Muscle layer of colon (tissue), 2 donors: Measurements from ENCODE around the gene MCUB.

ENCODE experiments used
- H3K27ac ChIP-seq: one replicate; pipeline ENCODE4 v1.7.0; 2013; ENCODE audit warnings: low read depth, mild to moderate bottlenecking, low read length, moderate library complexity
- H3K27me3 ChIP-seq, 2 donors: one replicate each; pipeline ENCODE4 v1.7.0; 2013; ENCODE audit warnings: low read length in 2 of 2, mild to moderate bottlenecking in 2 of 2; ENCODE audit not compliant: insufficient read depth in 2 of 2, control insufficient read depth in 1 of 2
- H3K36me3 ChIP-seq: one replicate; pipeline ENCODE4 v1.7.0; 2013; ENCODE audit warnings: mild to moderate bottlenecking, low read length; ENCODE audit not compliant: insufficient read depth
- H3K4me1 ChIP-seq: one replicate; pipeline ENCODE4 v1.7.0; 2013; ENCODE audit warnings: mild to moderate bottlenecking, low read length; ENCODE audit not compliant: insufficient read depth
- H3K4me3 ChIP-seq, 2 donors: one replicate each; pipeline ENCODE4 v1.7.0; 2013; ENCODE audit warnings: low read length in 2 of 2, low read depth in 1 of 2, mild to moderate bottlenecking in 1 of 2, moderate library complexity in 1 of 2
- H3K9ac ChIP-seq: one replicate; pipeline ENCODE4 v1.7.0; 2013; ENCODE audit warnings: low read length
- H3K9me3 ChIP-seq: one replicate; pipeline ENCODE4 v1.7.0; 2013; ENCODE audit warnings: mild to moderate bottlenecking, low read length
- donor health status: abdominal sarcoma.
- donor health status: Adenocarcinoma of cecum.

The MCUB gene

DNA sequence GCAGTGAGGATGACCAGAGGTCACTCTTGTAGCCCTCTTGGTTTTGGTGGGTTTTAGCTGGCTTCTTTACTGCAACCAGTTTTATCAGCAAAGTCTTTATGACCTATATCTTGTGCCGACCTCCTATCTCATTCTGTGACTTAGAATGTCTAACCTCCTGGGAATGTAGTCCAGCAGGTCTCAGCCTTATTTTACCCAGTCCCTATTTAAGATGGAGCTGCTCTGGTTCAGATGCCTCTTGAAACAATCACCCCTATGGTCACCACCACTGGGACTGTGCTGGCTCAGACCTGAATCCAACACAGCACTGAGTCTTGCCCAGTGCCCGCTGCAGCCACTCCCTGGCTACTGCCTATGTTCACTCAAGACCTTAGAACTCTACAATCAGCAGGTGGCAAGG is 49.4 kb downstream of the MCUB start:
- H3K27me3 ChIP-seq: no peaks in the 10 kb centered on the region
- no peak overlapping the region for H3K9ac ChIP-seq
- no peaks in the 10 kb centered on the region for H3K4me1 ChIP-seq
- no peaks in the 10 kb centered on the region for H3K9me3 ChIP-seq
- H3K4me3 ChIP-seq: no peak overlapping the region
- no peaks in the 10 kb centered on the region for H3K36me3 ChIP-seq
- no peak overlapping the region for H3K27ac ChIP-seq

DNA sequence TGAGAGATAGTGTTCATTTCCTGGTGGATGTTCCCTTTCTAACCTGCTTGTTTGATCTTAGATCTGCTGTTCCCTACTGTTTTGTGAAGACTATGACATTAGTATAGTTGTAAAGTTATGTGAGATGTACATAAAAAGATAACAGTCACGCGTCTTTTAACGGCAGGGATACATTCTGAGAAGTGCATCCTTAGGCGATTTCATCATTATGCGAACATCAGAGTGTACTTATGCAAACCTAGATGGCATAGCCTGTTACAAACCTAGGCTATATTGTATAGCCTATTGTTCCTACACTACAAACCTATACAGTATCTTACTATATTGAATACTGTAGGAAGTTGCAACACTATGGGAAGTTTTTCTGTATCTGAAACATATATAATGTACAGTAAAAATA is 50.4 kb downstream of the MCUB start:
- Histone ChIP-seq H3K4me3 (no peak overlapping the region), H3K4me1 (no peaks in the 10 kb centered on the region), H3K9ac (no peak overlapping the region), H3K27ac (no peak overlapping the region), H3K36me3 (no peaks in the 10 kb centered on the region), H3K9me3 (no peaks in the 10 kb centered on the region), H3K27me3 (no peaks in the 10 kb centered on the region)

DNA sequence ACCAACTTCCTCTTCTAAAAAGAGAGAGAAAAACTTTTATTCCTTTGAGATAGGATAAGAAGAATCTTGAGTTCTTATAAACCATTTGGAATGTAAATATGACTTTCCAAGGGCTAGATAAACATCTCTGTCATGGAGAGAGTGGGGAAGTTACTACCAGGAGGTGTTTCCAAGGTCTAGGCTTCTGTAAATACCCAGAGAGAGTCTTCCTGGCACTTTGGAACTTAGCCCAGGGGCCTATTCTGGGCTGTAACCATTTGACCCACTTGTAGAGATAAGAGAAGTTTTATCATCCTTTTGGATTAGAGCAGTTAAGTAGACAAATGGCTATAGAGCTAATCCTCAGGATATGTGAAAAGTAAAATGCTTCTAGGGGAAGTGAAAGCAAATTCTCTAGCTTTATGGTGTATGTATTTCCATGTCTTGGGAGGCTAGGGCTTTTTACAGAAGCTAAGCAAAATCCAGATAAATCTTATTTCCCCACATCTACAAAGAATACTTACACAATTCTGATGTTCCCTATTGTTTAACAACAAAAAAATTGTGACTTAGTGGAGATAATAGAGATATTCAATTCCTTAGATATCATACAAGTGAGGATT is 51.1 kb downstream of the MCUB start:
- Histone ChIP-seq H3K9me3 (no peaks in the 10 kb centered on the region), H3K36me3 (no peaks in the 10 kb centered on the region)

DNA sequence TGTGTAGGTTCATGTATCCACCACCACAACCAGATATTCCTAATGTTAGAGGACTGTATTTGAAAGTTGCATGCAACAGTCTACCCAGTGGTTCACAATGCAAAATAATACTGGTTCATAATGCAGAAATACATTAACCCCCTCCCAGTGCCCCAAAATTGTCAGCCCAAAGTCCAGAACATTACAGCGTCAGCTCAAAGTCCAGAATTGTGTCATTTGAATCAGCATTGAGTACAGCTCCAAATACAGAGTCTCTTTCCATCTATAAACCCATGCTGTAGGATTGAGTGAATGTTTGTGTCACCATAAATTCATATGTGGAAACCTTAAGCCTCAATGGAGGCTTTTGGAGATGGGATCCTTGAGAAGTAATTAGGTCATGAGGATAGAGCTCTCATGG is 54.0 kb downstream of the MCUB start:
- H3K4me3 ChIP-seq: no peak overlapping the region
- no peaks in the 10 kb centered on the region for H3K27me3 ChIP-seq

More for the DNA sequence above, 51.1 kb downstream of the MCUB start:
- Histone ChIP-seq H3K4me3 (no peak overlapping the region), H3K4me1 (no peaks in the 10 kb centered on the region), H3K9ac (no peak overlapping the region), H3K27ac (no peak overlapping the region), H3K27me3 (no peaks in the 10 kb centered on the region)

DNA sequence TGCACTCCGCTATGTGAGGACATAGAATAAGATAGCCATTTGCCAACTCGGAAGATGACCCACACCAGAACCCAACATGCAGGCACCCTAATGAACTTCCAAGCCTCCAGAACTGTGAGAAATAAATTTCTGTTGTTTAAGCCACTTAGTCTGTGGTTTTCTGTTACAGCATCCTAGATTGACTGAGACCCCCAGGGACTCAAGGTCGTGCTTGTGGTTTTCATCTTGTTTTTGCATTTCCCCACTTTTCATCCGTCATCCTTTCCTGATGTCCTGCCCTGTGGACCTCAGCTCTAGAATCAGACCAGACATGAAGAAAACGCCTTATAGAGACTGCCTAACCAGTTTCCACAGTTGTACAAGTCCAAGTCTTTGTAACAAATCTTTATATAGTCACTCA is 54.4 kb downstream of the MCUB start:
- Histone ChIP-seq H3K27ac (no peak overlapping the region), H3K9me3 (no peaks in the 10 kb centered on the region), H3K9ac (no peak overlapping the region), H3K4me1 (no peaks in the 10 kb centered on the region), H3K27me3 (no peaks in the 10 kb centered on the region), H3K36me3 (no peaks in the 10 kb centered on the region), H3K4me3 (no peak overlapping the region)

More for the DNA sequence above, 54.0 kb downstream of the MCUB start:
- H3K4me1 ChIP-seq: no peaks in the 10 kb centered on the region
- no peak overlapping the region for H3K27ac ChIP-seq
- no peak overlapping the region for H3K9ac ChIP-seq
- H3K9me3 ChIP-seq: no peaks in the 10 kb centered on the region
- H3K36me3 ChIP-seq: no peaks in the 10 kb centered on the region

DNA sequence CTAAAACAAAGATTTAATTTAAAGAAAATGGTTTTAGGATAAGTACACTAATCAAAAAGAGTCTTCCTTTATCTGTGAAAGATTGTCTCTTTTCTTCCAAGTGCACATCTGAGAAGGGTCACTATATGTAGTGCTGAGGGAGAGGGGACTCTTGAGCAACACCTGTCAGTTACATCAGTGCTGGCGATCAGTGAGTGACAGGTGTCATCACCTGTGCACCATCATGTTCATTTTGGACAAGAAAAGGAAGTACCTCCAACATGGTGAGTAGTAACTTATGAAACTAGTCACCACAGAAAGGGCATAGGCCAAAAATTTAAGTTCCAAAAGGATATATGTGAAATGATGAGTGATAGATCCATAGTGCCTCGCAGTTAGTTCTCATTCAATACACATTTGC is 55.7 kb downstream of the MCUB start:
- Histone ChIP-seq H3K9ac (no peak overlapping the region), H3K4me1 (no peaks in the 10 kb centered on the region), H3K27me3 (no peaks in the 10 kb centered on the region), H3K36me3 (no peaks in the 10 kb centered on the region), H3K9me3 (no peaks in the 10 kb centered on the region), H3K4me3 (no peak overlapping the region), H3K27ac (no peak overlapping the region)

DNA sequence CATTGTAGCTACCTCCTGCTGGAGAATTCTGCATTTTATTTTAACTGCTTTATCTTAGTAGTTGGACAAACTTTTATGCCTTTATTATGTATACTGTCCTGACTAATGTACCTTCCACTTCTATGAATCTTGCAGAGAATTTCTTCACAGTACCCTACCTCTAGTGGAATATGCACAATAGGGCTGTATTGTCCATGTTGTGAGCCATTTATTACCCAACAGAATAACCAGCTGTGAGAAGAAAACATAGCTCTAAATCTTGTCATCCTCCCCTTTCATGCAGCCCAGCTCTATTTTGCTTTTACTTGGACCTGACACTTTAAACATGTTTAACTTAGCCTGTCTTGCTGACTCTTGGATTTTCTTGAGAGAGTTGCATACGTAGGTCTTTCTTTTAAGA is 56.2 kb downstream of the MCUB start:
- Histone ChIP-seq H3K4me3 (no peak overlapping the region), H3K9me3 (no peaks in the 10 kb centered on the region), H3K36me3 (no peaks in the 10 kb centered on the region), H3K9ac (no peak overlapping the region), H3K27me3 (no peaks in the 10 kb centered on the region), H3K4me1 (no peaks in the 10 kb centered on the region), H3K27ac (no peak overlapping the region)

DNA sequence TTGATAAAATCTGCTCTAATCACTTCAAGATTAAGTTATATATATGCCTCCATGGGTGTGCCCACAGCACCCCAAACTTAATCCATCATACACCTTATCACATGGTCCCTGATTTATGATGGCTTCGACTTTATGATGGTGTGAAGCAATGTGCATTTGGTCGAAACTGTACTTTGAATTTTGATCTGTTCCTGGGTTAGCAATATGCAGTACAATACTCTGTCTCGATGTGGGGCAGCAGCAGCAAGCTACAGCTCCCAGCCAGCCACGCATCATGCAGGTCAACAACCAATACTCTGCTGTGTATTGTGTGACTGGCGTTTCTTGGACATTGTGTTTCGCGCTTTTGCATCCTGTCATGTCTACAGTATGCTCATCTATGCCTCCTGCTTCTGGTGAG is 62.6 kb downstream of the MCUB start:
- Histone ChIP-seq H3K27ac (no peak overlapping the region), H3K36me3 (no peaks in the 10 kb centered on the region), H3K4me3 (no peak overlapping the region), H3K9ac (no peak overlapping the region), H3K27me3 (no peaks in the 10 kb centered on the region), H3K9me3 (no peaks in the 10 kb centered on the region), H3K4me1 (no peaks in the 10 kb centered on the region)

DNA sequence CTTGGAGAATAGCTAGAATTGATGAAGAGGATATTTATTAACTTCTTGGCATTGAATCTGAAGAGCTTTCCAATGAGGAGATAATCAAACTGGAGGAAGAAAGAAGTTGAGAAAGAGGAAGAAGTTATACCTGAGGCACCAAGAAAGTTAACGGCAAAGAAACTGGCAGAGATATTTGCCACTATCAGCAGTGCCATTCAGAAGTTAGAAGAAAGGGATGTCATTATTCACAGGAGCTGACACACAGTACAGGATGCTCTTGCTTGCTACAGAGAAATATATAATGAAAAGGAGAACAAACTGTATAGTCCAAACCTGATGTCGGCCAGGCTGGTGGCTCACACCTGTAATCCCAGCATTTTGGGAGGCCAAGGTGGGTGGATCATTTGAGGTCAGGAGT is 64.5 kb downstream of the MCUB start:
- Histone ChIP-seq H3K36me3 (no peaks in the 10 kb centered on the region), H3K4me3 (no peak overlapping the region), H3K4me1 (no peaks in the 10 kb centered on the region), H3K27me3 (no peaks in the 10 kb centered on the region), H3K9me3 (no peaks in the 10 kb centered on the region), H3K27ac (no peak overlapping the region), H3K9ac (no peak overlapping the region)

DNA sequence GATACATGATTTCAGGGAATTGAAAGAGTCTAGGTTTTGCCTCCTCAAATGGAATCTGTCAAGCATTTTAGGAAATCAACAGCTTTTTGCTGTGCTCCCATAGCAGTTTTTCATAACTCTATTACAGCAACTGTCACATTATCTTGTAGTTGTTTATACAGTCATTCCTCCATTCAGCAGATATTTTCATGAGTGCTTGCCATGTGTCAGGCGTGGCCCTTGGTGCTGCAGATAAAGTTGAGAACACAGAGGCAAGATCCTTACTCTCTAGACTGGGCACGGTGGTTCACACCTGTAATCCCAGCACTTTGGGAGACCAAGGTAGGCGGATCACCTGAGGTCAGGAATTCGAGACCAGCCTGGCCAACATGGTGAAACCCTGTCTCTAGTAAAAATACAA is 67.3 kb downstream of the MCUB start:
- Histone ChIP-seq H3K4me1 (peaks cover 5% of the 10 kb centered on the region), H3K27me3 (no peaks in the 10 kb centered on the region), H3K27ac (no peak overlapping the region), H3K9ac (no peak overlapping the region), H3K4me3 (no peak overlapping the region), H3K36me3 (no peaks in the 10 kb centered on the region), H3K9me3 (no peaks in the 10 kb centered on the region)

DNA sequence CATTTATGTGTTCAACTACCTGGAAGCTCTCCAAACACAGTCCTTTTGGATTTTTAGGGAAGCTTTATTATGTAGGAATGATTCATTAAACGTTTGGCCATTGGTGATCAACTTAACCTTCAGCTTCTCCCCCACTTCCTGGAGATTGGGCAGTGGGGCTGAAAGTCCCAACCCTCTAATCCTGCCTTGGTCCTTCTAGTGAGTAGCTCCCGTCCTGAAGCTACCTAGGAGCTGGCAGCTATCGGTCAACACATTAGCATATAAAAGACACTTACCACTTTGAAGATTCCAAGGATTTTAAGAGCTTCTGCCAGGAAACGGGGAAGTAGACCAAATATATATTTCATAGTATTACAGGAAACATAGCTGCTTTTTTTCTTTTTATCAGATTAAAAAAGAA is 69.7 kb downstream of the MCUB start:
- Histone ChIP-seq H3K27ac (no peak overlapping the region), H3K36me3 (no peaks in the 10 kb centered on the region), H3K9ac (no peak overlapping the region), H3K4me1 (peaks cover 5% of the 10 kb centered on the region), H3K9me3 (no peaks in the 10 kb centered on the region), H3K4me3 (no peak overlapping the region), H3K27me3 (no peaks in the 10 kb centered on the region)

DNA sequence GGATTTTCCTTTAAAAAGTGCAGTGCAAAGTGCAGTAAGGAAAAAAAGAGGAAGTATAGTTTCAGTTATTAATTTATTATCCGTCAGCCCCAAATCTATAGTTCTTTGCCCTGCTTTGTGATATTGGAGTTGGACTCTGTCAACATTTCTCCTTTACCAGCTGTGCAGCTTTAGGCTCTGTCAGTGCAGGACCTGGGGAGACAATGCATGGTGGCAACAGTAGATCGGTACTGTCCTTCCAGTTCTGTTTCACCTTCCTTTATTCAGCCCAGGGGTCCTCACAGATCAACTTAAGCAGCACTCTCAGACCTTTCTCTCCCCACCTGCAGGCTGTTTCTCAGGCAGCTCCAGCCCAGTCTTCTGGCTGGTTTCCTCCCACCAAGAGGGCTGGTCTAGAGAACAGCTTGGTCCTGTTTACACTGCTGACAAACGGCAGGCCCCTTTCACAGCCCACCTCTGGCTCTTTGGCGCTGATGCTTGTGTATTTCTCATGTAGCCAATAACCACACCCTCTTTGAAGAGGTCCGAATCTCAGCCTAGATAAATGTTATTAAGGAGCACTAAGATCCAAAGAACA is 71.6 kb downstream of the MCUB start:
- H3K9ac ChIP-seq: no peak overlapping the region
- no peaks in the 10 kb centered on the region for H3K36me3 ChIP-seq
- no peak overlapping the region for H3K27ac ChIP-seq
- H3K9me3 ChIP-seq: no peaks in the 10 kb centered on the region
- no peak overlapping the region for H3K4me3 ChIP-seq
- H3K4me1 ChIP-seq: peaks cover 5% of the 10 kb centered on the region
- H3K27me3 ChIP-seq: no peaks in the 10 kb centered on the region
